Activated naive CD4-positive, alpha-beta T cell treated with anti-CD3 and anti-CD28 coated beads, Interleukin-2, amount 50 U/mL, for 72 hours (primary cell): ENCODE data around the gene AOC3. TPM values are rescaled to one million over a fixed set of nuclear protein-coding genes. Genes with fewer than 3 reads are reported as not detected.
A peak's percentile ranks its signal among the peaks of the same experiment; 100 is the strongest.
"Not testable (repeated sequence)": the region's sequence is repeated elsewhere in the genome, so short reads cannot be mapped to it uniquely, and the experiment has no call there.

Experiments used
- ATAC-seq, 2 donors: fragments of 150-1000 bp; cut with Tn5 transposase; 2 replicates each; pipeline ENCODE4 v1.10.0; 2021; ENCODE audit warnings: mild to moderate bottlenecking in 2 of 2, moderate library complexity in 2 of 2
- DNase-seq, 2 donors: peaks; one replicate each; pipeline ENCODE4 v3.0.0; 2021 to 2022; ENCODE audit warnings: low spot score in 2 of 2
- H3K27ac Mint-ChIP-seq, 2 donors: one replicate each; pipeline ENCODE4 v1.8.0; 2022; ENCODE audit warnings: mild to moderate bottlenecking in 2 of 2, mixed read lengths in 2 of 2
- H3K36me3 Mint-ChIP-seq, 2 donors: one replicate each; pipeline ENCODE4 v1.8.0; 2022; ENCODE audit warnings: mixed read lengths in 2 of 2
- H3K9me3 Mint-ChIP-seq, 2 donors: one replicate each; pipeline ENCODE4 v1.8.0; 2022; ENCODE audit warnings: mixed read lengths in 2 of 2
- total RNA-seq, 2 donors: library from RNA; stranded (reverse); gene quantifications; one replicate each; pipeline ENCODE4 v1.2.3, GENCODE V29; 2022

Gene AOC3
- total RNA-seq, 2 donors from 2014 or later: 3.0 to 5.0 TPM

DNA sequence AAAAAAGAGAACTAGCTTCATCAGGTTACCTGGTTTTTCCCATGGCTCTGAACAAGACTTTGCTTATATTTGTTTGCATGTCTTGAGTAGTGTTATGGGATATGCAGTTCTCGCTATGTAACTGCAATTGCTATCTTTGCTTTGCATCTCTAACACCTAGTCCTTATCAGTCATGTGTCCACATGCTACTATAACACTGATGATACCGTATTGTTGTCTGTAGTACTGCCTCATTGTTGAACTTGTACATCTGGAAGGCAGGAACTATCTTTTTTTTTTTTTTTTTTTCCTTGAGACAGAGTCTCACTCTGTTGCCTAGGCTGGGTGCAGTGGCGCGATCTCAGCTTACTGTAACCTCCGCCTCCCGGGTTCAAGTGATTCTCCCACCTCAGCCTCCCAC lies 15.3 kb upstream of the AOC3 start:
- Mint-ChIP-seq H3K9me3 (no peaks in the 10 kb centered on the region), H3K27ac (no peak overlapping the region), H3K36me3 (peaks cover 25 to 28% of the 10 kb centered on the region in 2 donors)
- ATAC-seq (no peak), DNase-seq (peak in 1 of 2 donors; percentile 21)

DNA sequence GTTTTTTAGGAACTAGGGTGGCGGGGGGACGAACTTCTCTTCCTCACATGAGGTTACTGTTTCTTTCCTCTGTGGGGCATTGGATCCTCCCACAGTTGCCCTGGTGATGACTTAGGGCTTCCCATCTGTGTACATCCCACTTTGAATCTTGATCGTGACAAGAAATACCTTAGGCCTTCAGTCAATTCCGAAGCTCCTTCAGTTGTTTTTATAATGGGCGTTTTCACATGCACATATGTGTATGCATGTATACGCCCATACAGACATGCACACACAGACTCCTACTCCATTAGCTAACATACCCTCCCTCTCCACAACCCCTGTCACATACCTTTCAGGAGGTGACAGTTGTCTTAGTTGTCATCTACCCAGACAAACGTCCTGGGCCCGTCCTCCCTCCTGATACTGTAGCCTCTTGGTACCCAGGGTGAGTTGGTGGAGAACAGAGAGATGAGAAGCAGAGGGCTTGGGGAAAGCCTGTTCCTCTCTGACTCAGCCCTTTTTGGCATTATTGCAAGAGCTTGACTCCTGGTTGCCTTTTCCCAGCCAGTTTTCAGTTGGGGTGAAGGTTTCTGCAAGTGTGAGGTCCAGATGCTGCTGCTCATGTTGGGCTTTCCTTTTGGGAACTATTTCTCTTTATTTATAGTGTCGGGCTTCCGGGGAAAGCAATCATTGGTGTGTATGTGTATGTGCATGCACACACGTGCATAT lies 8.9 kb upstream of the AOC3 start:
- H3K36me3 Mint-ChIP-seq: peaks cover 19 to 31% of the 10 kb centered on the region in 2 donors
- peak overlapping the region in 1 of 2 donors; percentile 0 for H3K27ac Mint-ChIP-seq
- no peak for ATAC-seq

DNA sequence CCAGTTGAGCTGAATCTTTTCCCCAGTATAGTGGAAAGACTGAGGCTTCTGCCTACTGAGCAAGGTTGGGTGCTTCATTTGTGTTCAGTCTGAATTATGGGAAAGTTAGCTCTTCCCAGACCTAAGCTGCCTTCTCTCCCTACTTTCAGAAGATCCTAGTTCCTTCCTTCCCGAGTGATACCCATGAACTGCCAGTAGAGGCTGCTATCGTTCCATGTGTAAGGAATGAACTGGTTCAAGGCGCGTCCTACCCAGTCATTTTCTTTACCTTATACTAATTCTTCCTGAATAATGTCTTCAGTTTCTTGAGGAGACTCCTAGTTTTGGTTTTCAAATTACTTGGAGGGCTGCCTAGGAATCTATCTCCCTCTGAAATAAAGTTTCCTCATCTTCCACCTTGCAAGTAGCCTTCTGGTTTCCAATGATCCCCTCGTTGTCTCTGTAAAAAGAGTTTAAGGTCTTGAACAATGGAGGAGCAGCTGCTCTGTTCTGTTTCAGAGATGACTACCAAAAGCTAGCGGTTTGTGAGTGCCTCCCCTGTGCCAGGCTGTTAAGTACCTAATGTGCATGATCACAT lies 7.6 kb upstream of the AOC3 start:
- H3K36me3 Mint-ChIP-seq: peaks cover 12 to 31% of the 10 kb centered on the region in 2 donors
- ATAC-seq: no peak
- DNase-seq: no peak
- no peak overlapping the region for H3K27ac Mint-ChIP-seq
- H3K9me3 Mint-ChIP-seq: no peaks in the 10 kb centered on the region

More for the DNA sequence above, 8.9 kb upstream of the AOC3 start:
- H3K9me3 Mint-ChIP-seq: no peaks in the 10 kb centered on the region
- DNase-seq: no peak

DNA sequence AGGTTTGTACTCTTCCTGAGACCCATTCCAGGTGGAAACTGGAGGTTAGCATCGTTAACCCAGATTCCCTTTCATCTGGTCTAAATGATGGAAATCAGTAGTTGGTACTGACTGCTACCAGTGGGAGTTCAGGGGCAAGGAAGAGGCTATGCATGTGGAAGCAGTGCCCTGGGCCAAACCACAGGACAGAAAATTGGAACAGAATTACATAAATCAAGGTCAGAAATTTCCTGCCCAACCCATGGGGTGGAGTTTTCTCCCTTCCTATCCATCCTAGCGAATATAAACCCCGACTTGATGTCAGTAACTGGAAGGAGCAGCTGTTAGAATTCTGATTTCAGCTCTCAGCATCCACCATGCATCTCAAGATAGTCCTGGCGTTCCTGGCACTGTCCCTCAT lies 6.7 kb upstream of the AOC3 start, which contains the start of gene AOC2:
Gene AOC2, plus strand, starts transcription at position 310 of the 400 bp plus-strand sequence. Its CDS starts 47 bp downstream, at position 357.
- peaks cover 3 to 23% of the 10 kb centered on the region in 2 donors for H3K36me3 Mint-ChIP-seq
- no peak for ATAC-seq
- H3K27ac Mint-ChIP-seq: peak within 1 kb of the TSS; percentile 24 to 69

DNA sequence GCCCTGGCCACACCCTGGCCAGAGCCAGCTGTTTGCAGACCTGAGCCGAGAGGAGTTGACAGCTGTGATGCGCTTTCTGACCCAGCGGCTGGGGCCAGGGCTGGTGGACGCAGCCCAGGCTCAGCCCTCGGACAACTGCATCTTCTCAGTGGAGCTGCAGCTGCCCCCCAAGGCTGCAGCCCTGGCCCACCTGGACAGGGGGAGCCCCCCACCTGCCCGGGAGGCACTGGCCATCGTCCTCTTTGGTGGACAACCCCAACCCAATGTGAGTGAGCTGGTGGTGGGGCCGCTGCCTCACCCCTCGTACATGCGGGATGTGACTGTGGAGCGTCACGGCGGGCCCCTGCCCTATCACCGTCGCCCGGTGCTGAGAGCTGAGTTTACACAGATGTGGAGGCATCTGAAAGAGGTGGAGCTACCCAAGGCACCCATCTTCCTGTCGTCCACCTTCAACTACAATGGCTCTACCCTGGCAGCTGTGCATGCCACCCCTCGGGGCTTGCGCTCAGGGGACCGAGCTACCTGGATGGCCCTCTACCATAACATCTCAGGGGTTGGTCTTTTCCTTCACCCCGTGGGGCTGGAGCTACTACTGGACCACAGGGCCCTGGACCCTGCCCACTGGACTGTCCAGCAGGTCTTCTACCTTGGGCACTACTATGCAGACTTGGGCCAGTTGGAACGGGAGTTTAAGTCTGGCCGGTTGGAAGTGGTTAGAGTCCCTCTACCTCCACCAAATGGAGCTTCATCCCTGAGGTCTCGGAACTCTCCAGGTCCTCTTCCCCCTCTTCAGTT lies 6.0 kb upstream of the AOC3 start:
- Mint-ChIP-seq H3K36me3 (peaks cover 0 to 18% of the 10 kb centered on the region in 2 donors), H3K9me3 (no peaks in the 10 kb centered on the region), H3K27ac (peak overlapping the region; percentile 24 to 69)
- ATAC-seq (no peak), DNase-seq (peak in 1 of 2 donors; percentile 54)

More for the DNA sequence above, 6.7 kb upstream of the AOC3 start, which contains the start of gene AOC2:
- peak in 1 of 2 donors; percentile 52 for DNase-seq
- H3K9me3 Mint-ChIP-seq: no peaks in the 10 kb centered on the region

DNA sequence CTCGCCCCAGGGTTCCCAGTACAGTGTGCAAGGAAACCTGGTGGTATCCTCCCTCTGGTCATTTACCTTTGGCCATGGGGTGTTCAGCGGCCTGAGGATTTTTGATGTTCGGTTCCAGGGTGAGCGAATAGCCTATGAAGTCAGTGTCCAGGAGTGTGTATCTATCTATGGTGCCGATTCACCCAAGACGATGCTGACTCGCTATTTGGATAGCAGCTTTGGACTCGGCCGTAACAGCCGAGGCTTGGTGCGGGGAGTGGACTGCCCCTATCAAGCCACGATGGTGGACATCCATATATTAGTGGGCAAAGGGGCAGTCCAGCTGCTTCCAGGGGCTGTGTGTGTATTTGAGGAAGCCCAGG lies 5.5 kb upstream of the AOC3 start:
- Mint-ChIP-seq H3K36me3 (peaks cover 0 to 18% of the 10 kb centered on the region in 2 donors), H3K9me3 (no peaks in the 10 kb centered on the region), H3K27ac (peak overlapping the region; percentile 24 to 69)
- ATAC-seq: no peak
- no peak for DNase-seq

DNA sequence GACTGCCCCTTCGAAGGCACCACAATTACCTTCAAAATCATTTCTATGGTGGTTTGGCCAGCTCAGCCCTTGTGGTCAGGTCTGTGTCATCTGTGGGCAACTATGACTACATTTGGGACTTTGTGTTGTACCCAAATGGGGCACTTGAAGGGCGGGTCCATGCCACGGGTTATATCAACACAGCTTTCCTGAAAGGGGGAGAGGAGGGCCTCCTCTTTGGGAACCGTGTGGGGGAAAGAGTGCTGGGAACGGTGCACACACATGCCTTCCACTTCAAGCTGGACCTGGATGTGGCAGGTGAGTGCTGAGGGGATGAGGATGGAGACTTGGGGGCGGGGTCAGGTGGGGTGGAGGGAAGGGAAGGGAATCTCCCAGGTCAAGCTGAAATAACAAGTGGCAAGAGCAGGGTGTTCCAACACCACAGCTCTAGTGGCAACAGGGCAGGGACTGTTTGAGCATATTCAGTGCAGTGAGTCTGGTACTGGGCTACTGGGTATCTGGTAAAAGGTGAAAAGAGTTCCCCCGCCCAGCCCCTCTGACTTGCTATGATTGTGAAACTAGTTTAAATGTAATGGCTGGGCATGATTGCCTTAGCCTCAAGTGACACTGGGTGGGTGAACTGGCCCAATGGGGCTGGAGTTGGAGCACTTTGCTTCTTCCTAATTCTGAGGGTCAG lies 4.9 kb upstream of the AOC3 start:
- peak overlapping the region; percentile 58 to 69 for H3K27ac Mint-ChIP-seq
- peak; percentile 19 to 87 for DNase-seq
- no peaks in the 10 kb centered on the region for H3K9me3 Mint-ChIP-seq
- ATAC-seq: peak; percentile 72 to 89
- peaks cover 0 to 18% of the 10 kb centered on the region in 2 donors for H3K36me3 Mint-ChIP-seq

DNA sequence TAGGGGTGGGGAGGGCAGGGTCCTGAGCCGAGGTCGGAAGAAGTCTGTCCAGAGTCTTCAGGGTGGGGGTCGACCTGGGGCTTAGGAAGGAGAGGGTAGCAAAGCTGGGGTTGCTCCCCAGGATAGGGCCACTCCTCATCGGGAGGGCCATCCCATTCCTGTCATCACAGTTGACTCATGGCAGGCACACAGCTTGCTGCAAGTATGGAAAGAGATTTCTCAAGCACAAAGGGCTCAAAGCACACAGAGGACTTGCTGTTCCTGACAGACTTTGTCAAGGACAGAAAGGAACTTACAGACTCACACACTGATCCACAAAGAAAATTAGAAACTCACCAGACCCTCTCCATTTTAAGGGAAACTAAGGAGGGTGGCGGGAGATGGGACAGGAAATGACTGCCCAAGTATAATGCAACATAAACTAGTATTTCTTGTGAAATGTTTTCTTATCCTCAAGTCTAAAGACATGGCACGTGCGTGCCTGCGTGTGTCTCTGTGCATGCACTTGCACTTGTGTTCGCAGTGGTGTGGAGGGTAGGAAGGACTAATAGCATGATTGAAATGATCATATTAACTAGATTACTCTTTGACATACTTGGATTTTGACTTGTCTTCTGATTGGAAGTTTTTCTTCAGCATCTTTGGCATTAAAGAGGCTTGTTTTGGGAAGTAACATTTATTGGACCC lies 4.3 kb upstream of the AOC3 start:
- DNase-seq (no peak), ATAC-seq (peak in 1 of 2 donors; percentile 1)
- Mint-ChIP-seq H3K9me3 (no peaks in the 10 kb centered on the region), H3K27ac (peak overlapping the region in 1 of 2 donors; percentile 69), H3K36me3 (peaks cover 0 to 18% of the 10 kb centered on the region in 2 donors)

DNA sequence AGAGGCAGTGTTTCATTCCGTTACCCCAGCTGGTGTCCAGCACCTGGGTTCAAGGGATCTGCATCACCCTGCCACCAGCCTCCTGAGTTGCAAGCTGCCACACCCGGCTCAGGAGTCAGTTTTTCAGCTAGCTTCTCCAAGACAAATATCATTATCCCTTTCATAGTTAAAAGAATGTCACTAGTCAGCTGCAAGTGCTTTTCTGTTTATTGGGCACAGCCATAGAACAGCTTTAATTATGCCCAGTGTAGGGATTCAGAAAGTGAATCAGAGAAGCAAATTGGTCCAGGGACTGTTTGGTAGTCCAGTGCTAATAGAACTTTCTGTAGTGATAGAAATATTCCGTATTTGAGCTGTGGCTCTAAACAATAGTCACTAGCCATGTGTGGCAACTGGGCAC lies 2.9 kb upstream of the AOC3 start:
- DNase-seq (peak in 1 of 2 donors; percentile 21), ATAC-seq (no peak)
- Mint-ChIP-seq H3K9me3 (no peaks in the 10 kb centered on the region), H3K36me3 (peaks cover 0 to 12% of the 10 kb centered on the region in 2 donors), H3K27ac (no peak overlapping the region)

DNA sequence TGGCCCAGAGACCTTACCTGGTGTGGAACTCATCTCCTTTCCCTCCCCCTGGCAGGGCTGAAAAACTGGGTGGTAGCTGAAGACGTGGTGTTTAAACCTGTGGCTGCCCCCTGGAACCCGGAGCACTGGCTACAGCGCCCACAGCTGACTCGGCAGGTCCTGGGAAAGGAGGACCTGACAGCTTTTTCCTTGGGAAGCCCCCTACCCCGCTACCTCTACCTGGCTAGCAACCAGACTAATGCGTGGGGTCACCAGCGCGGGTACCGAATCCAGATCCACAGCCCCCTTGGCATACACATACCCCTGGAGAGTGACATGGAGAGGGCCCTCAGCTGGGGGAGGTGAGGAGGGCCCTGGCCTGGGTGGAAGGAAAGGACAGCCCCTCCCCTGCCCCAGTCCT lies 2.0 kb upstream of the AOC3 start:
- H3K36me3 Mint-ChIP-seq: peaks cover 0 to 2% of the 10 kb centered on the region in 2 donors
- H3K27ac Mint-ChIP-seq: no peak overlapping the region
- ATAC-seq (no peak), DNase-seq (no peak)
- no peaks in the 10 kb centered on the region for H3K9me3 Mint-ChIP-seq

DNA sequence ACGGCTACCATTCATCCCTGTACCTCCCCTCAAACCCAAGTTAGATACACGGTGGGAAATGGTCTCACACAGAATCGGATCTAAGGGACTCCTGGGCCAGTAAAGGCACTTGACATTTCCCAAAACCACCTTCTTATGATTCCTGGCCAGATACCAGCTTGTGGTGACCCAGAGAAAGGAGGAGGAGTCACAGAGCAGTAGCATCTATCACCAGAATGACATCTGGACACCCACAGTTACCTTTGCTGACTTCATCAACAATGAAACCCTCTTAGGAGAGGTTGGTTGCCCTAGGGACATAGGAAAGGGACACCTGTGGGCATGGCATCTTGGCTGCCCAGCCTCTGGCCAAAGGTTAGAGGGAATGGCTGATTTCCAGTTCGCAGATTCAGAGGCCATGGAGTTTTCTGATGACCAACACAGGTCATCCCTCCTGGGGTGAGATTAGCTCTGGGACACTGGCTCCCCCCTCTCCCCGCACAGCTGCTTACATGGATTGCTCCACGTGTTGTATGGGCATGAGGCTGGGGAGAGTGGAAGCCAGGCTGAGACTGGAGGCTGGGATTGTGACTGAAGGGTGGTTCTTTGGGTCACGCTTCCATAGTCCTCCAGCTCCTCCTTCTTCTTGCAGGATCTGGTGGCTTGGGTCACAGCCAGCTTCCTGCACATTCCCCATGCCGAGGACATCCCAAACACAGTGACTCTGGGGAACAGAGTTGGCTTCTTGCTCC lies 1.4 kb upstream of the AOC3 start:
- no peaks in the 10 kb centered on the region for H3K9me3 Mint-ChIP-seq
- DNase-seq (no peak), ATAC-seq (no peak)
- H3K36me3 Mint-ChIP-seq: no peaks in the 10 kb centered on the region
- no peak overlapping the region for H3K27ac Mint-ChIP-seq

DNA sequence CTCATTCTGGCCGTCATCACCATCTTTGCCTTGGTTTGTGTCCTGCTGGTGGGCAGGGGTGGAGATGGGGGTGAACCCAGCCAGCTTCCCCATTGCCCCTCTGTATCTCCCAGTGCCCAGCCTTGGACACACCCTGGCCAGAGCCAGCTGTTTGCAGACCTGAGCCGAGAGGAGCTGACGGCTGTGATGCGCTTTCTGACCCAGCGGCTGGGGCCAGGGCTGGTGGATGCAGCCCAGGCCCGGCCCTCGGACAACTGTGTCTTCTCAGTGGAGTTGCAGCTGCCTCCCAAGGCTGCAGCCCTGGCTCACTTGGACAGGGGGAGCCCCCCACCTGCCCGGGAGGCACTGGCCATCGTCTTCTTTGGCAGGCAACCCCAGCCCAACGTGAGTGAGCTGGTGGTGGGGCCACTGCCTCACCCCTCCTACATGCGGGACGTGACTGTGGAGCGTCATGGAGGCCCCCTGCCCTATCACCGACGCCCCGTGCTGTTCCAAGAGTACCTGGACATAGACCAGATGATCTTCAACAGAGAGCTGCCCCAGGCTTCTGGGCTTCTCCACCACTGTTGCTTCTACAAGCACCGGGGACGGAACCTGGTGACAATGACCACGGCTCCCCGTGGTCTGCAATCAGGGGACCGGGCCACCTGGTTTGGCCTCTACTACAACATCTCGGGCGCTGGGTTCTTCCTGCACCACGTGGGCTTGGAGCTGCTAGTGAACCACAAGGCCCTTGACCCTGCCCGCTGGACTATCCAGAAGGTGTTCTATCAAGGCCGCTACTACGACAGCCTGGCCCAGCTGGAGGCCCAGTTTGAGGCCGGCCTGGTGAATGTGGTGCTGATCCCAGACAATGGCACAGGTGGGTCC lies 607 bp downstream of the AOC3 start:
- not testable (repeated sequence) for H3K27ac Mint-ChIP-seq, H3K9me3 Mint-ChIP-seq, ATAC-seq, H3K36me3 Mint-ChIP-seq
- DNase-seq: peak in 1 of 2 donors; percentile 25

DNA sequence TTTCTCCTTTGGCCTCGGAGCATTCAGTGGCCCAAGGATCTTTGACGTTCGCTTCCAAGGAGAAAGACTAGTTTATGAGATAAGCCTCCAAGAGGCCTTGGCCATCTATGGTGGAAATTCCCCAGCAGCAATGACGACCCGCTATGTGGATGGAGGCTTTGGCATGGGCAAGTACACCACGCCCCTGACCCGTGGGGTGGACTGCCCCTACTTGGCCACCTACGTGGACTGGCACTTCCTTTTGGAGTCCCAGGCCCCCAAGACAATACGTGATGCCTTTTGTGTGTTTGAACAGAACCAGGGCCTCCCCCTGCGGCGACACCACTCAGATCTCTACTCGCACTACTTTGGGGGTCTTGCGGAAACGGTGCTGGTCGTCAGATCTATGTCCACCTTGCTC lies 1.4 kb downstream of the AOC3 start:
- no peak overlapping the region for H3K27ac Mint-ChIP-seq
- no peak for DNase-seq
- H3K9me3 Mint-ChIP-seq: no peaks in the 10 kb centered on the region
- no peaks in the 10 kb centered on the region for H3K36me3 Mint-ChIP-seq
- ATAC-seq: no peak

DNA sequence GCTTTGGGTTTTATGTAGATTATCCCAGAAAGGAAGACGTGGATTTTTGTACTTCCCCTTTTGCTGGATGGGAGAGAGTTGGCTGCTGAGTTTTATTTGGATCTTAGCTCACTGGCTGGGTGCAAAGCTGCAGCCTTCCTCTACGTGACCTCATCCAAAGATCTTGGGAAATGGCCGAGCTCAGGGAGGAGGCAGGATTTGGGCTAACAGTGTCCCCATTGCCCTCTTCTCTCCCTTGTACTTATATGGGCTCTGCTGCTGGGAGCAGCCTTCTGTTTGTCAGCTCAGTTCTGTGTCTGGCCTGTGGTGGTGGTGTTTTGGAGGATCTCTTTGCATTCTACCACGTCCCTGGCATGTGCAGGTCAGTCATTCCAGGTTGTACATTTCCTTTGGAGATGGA lies 2.0 kb downstream of the AOC3 start:
- H3K9me3 Mint-ChIP-seq: no peaks in the 10 kb centered on the region
- peak overlapping the region in 1 of 2 donors; percentile 9 for H3K27ac Mint-ChIP-seq
- ATAC-seq: no peak
- H3K36me3 Mint-ChIP-seq: no peaks in the 10 kb centered on the region
- no peak for DNase-seq

DNA sequence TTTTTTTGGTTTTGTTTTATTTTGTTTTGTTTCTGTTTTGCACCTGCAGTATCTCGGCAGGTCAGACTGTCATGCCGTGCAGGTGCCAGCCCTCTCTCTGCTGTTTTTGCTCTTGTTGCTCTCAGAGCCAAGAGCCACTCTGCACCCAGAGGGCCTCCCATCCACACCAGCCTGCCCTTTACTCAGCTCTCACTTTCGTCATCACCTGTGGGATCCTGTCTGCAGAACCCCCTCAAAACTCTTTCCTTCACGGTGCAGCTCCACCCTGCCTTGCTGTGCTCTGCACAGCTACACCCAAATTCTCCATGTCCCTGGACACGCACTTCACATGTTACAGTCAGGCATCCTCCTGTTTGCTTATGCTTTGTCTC lies 2.6 kb downstream of the AOC3 start:
- H3K9me3 Mint-ChIP-seq: no peaks in the 10 kb centered on the region
- H3K36me3 Mint-ChIP-seq: no peaks in the 10 kb centered on the region
- ATAC-seq (no peak), DNase-seq (no peak)
- no peak overlapping the region for H3K27ac Mint-ChIP-seq
